ENCODE results near the gene COX5B.
A peak's percentile ranks its signal among the peaks of the same experiment; 100 is the strongest.
"Not testable (repeated sequence)": the region's sequence is repeated elsewhere in the genome, so short reads cannot be mapped to it uniquely, and the experiment has no call there.

The COX5B gene

GRCh38 chr2:97675430-97676113 is 29.7 kb downstream of the COX5B start:
- DNase-seq = no peak

DNA sequence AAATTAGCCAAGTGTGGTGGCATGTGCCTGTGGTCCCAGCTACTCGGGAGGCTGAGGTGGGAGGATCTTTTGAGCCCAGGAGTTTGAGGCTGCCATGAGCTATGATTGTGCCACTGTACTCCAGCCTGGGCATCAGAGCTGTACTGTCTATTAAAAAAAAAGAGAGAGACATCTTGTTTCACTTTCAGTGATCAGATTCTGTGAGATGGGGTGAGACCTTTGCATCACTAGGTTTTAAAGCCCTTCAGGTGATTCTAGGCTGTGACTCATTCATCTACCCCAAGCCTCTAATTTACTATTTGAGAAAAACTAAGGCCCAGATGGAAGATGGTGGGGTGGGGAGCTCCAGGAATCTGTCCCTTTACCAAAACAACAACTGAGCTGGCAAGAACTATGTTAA is 30.8 kb downstream of the COX5B start:
- no peak for DNase-seq

- DNase-seq = no peak
Measured at GRCh38 chr2:97677480-97677879, 31.6 kb downstream of the COX5B start.

DNA sequence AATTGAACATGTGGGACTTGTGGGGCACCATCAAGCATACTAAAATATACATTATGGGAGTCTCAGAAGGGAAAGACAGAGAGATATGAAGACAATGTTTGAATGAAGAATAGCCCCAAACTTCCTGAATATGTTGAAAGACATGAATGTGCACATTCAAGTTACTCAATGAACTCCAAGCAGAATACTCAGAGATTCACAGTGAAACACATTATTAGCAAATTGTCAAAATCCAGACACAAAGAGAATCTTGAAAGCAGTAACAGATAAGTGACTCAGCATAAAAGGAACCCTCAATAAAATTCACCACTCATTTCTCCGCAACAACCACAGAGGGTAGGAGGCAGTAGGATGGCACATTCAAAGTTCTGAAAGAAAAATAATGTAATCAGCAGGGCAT is 32.4 kb downstream of the COX5B start:
- no peak for DNase-seq

DNA sequence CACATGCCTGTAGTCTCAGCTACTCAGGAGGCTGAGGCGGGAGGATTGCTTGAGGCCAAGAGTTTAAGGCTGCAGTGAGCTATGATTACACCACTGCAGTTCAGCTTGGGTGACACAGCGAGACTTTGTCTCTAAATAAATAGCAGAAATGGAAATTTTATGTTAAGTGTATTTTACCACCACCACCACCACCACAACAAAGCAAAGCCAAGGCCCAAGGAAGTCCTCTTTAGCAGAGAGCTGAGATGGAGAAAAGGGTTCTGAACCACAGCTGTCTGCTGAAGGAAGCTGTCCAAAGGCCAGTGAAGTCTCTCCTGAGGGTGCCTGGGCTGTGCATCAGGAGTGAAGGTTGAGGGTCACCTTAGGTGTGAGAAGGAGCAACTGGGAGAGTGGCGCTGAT is 41.4 kb downstream of the COX5B start:
- not testable (repeated sequence) for DNase-seq

- no peak for DNase-seq
Measured at GRCh38 chr2:97688062-97688827, 42.4 kb downstream of the COX5B start.

DNA sequence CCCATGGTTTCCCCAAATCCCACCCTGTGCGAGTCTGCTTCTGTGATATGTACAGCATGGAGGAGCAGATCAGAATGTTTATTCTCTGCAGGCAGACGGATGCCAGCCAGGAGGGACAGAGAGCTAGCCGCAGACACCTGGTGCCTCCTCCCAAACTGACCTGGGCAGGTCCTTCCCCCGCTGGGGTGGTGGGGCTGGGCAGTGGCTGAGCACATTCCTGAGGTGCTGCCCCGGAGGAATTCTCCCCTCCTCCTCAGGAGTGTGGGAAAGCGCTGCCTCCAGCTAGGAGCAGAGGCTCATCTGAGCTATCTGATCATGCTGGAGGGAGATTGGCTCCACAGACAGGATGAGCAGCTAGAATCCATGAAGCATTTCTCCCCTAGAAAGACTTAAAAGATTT is 45.3 kb downstream of the COX5B start:
- DNase-seq = no peak

DNA sequence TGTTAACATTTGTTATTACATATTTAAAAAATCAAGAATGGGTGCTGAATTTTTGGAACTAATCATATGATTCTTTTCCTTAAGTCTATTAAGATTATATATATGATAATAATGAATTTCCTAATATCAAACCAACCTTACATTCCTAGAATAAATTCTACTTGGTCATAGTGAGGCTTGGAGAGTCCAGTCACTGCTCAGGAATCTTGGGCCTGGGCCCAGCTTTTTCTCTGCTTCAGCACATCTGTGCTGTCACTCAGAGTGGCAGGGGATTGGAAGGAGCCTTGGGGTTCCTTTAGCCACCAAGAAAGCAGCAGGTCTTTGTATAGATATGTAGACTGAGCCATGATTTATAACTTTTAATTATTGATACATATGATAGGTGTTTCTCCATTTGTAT is 47.6 kb downstream of the COX5B start:
- no peak for DNase-seq

GRCh38 chr2:97695744-97696143 is 49.9 kb downstream of the COX5B start:
- no peak for DNase-seq

GRCh38 chr2:97697252-97698235 is 51.7 kb downstream of the COX5B start:
- peak; percentile 43 for DNase-seq
